Glomerular visceral epithelial cell (primary cell): ENCODE measurements around the gene ZNF260.

Experiments used
- DNase-seq: peaks from one replicate; pipeline ENCODE4 v3.0.0-alpha.2; 2016; ENCODE audit errors: extremely low spot score

Gene ZNF260

DNA sequence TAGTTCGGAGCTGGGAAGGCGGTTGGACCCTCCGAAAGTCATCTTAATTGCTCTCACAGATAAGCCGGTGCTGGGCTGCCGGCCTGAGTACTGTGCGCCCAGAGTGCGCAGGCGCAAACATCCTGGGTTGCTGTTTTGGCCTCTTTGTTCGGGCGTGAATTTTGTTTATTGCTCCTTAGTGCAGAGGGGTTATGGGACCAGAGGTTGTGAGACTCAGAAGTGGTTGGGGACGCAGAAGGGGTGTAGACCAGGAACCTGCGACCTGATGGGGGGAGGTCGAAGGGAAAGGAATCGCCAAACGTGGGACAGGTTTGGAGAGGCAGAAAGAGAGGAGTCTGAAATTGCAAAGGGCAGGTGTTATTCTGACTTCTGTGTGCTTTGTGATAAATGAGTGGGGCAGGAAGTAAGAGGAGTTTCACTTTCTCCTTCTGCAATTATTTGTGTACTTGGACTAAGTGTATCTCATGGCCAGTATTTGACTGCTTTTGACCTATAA lies 38.1 kb downstream of the ZNF260 start:
- DNase-seq: peak; percentile 84

- DNase-seq: peak; percentile 92
Measured at GRCh38 chr19:36489118-36489919, 38.8 kb downstream of the ZNF260 start, which contains the start of gene ZNF566. ZNF566 (minus strand) TSS chr19:36489561; CDS start chr19:36476557, 13,004 bp downstream.

DNA sequence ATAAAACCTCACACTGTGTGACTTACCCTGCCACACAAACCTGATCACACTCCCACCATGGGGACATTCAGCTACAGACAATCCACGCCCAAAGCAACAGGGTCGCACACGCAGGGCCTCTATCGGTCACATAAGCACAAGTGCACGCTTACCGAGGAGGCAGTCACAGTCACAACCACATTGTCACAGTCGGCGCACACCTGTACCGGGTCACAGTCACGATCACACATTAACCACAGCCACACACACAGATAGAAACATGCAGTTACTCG lies 39.3 kb downstream of the ZNF260 start:
- no peak for DNase-seq

- no peak for DNase-seq
Measured at GRCh38 chr19:36488118-36488845, 39.8 kb downstream of the ZNF260 start.

DNA sequence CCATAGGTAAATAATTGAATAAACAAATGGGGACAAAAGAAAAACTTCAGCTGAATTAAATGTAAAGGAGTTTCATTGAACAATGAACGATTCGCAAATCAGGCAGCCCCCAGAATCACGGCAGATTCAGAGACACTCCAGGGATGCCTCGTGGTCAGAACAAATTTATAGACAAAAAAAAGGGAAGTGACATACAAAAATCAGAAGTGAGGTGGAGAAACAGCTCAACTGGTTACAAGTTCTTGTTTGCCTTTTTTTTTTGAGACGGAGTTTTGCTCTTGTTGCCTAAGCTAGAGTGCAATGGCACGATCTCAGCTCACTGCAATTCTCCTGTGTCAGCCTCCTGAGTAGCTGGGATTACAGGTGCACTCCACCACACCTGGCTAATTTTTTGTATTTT lies 44.4 kb downstream of the ZNF260 start:
- DNase-seq: no peak

GRCh38 chr19:36482876-36483275 lies 45.2 kb downstream of the ZNF260 start:
- no peak for DNase-seq
